GM23248 (cell line): ENCODE measurements around the gene RBBP5.

Source experiments
- EZH2 ChIP-seq: fragments of 200-600 bp; sonication (generic); IDR thresholded peaks from 2 replicates; pipeline ENCODE4 v1.6.1; 2018; ENCODE audit warnings: antibody characterized with exemption, mild to moderate bottlenecking; ENCODE audit not compliant: insufficient read depth, poor library complexity, severe bottlenecking
- EZH2phosphoT487 ChIP-seq: fragments of 200-600 bp; sonication (generic); IDR thresholded peaks from 2 replicates; pipeline ENCODE4 v1.6.1; 2018; ENCODE audit warnings: antibody characterized with exemption, moderate library complexity, mild to moderate bottlenecking, low read depth; ENCODE audit not compliant: insufficient read depth

- TF ChIP-seq EZH2phosphoT487 (no peak), EZH2 (no peak)
These were observed 68.5 kb downstream of the RBBP5 start for GRCh38 chr1:205053296-205053695.
